ENCODE data around the gene TMEM86B.

- no peak for TF ChIP-seq EZH2 (IDR thresholded peaks at IDR 0.05; ENCODE audit: borderline replicate concordance, low read length)
- TF ChIP-seq, protein P1, sequence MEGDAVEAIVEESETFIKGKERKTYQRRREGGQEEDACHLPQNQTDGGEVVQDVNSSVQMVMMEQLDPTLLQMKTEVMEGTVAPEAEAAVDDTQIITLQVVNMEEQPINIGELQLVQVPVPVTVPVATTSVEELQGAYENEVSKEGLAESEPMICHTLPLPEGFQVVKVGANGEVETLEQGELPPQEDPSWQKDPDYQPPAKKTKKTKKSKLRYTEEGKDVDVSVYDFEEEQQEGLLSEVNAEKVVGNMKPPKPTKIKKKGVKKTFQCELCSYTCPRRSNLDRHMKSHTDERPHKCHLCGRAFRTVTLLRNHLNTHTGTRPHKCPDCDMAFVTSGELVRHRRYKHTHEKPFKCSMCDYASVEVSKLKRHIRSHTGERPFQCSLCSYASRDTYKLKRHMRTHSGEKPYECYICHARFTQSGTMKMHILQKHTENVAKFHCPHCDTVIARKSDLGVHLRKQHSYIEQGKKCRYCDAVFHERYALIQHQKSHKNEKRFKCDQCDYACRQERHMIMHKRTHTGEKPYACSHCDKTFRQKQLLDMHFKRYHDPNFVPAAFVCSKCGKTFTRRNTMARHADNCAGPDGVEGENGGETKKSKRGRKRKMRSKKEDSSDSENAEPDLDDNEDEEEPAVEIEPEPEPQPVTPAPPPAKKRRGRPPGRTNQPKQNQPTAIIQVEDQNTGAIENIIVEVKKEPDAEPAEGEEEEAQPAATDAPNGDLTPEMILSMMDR (IDR thresholded peaks at IDR 0.05; ENCODE audit: low read length), result no peak
Observed at GRCh38 chr19:55273978-55274707, 45.6 kb upstream of the TMEM86B start.
